ENCODE data around the gene TBC1D16. TPM values are rescaled to one million over a fixed set of nuclear protein-coding genes. Genes with fewer than 3 reads are reported as not detected.

Gene TBC1D16
- total RNA-seq, 2 experiments from 2014 or later = 6.5 to 6.8 TPM

DNA sequence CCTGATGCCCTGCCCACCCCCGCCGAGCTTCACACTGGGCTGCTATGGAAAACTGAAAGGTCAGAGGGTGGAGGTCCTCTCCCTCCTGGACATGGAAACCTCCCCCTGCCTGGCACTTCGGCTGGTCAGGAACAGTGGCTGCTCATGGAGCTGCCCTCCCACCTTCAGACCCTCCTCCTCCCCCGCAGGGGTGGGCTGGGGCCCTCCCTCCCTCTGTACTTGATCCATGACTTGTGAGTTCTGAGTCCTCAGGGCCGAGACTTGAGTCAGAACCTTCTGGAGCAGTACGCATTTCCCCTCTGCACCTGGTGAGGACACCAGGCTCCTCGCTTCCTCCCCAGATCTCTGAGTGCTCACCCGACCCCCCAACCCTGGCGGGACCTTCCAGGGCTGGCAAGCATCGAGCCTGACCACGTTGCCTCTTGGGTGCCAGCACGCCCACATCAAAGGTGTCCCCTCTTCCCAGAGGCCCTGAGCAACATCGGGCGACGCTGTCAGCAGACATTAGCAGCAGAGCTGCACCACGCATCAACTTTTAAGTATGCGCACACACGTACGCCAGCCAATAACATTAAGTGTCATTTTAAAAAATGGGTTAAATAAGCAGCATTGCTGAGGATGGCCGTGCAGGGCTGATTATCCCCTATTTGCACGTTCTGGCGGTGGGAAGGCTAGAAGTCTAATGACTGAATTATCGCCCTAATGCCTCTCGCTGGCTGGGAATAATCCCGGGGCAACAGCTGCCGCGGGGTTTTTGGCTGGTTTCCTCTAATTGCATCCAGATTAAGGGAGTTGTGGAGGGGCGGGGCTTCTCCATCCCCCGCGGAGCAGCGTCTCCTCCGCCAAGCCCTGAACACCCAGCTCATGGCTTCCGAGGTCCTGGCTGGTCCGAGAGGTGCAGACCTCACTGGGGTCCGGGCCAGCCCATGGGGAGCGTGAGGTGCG lies 98.0 kb downstream of the TBC1D16 start:
- POLR2A ChIA-PET = no interaction called here

DNA sequence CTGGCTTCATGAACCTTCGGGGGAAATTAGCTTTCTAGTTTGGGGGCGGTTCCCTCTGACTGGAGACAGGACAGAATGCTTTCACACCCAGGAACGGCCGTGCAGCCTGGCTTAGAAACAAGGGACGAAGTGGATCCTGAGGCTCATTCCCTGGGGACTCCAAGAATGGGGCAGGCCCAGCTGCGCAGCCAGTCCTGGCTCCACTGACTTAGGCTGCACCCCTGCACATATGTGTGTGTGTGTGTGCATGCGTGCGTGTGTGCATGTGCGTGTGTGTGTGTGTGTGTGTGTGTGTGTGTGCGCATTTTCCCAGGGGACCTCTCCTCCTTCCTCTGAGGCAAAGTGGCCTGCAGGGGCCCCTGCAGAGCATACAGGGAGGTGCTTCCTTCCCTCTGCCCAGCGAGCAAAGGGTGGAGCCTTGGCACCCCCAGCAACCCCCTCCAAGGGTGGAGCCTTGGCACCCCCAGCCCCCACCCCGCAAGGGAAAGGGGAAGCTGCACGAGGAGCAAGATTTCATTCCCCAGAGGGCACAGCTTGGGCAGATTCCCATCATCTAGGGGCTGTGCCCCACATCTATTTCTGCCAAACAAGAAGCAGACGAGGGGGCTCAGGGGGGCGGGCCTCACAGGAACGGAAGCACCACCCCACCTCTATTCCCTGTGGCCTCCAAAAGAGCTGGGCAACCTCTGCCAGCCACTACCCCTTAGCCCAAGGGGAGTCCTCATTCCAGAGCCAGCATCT lies 98.9 kb downstream of the TBC1D16 start:
- CTCF ChIA-PET = no interaction called here

More for the DNA sequence above, 98.0 kb downstream of the TBC1D16 start:
- CTCF ChIA-PET = no interaction called here

DNA sequence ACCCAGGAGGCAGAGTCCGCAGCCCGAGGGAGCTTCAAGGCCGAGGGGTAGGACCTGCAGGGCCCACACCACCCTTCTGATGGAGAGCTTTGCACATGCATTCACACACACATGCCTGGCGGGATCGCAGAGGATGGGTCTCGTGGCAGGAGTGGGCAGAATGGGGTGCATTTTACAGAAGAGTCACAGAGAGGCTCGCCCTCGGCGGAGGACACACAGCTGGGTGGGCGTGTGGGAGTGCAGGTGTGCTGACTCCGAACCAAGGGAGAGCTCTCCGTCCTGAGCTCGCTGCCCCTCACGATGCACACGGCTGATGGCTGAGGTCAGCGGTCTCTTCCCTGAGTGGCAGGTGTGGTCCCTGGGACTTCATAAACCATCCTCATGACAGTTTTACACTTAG lies 99.6 kb downstream of the TBC1D16 start:
- ChIA-PET CTCF (no interaction called here), POLR2A (no interaction called here)

More for the DNA sequence above, 98.9 kb downstream of the TBC1D16 start:
- POLR2A ChIA-PET = no interaction called here

GRCh38 chr17:79935197-79935885 lies 100.3 kb downstream of the TBC1D16 start:
- CTCF ChIA-PET = no interaction called here
- POLR2A ChIA-PET = no interaction called here

DNA sequence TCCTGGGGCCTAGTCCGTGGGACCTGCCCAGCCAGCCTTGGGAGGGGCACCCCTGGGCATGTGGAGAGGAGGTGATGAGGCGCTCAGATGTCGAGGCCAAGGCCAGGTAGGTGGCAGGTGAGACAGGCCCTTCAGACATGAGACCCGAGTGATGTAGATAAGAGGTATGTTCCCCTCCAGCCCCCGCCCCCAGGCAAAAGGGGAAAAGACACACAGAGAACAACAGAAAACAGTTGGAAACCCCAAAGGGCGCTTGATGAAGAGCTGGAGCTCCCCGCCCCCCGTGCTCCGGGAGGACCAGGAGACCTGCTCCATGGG lies 101.1 kb downstream of the TBC1D16 start:
- ChIA-PET POLR2A (no interaction called here), CTCF (no interaction called here)

GRCh38 chr17:79933863-79934652 lies 101.6 kb downstream of the TBC1D16 start:
- POLR2A ChIA-PET = no interaction called here
- CTCF ChIA-PET = no interaction called here

- ChIA-PET POLR2A (no interaction called here), CTCF (no interaction called here)
Observed at GRCh38 chr17:79932451-79933306, 103.0 kb downstream of the TBC1D16 start.

DNA sequence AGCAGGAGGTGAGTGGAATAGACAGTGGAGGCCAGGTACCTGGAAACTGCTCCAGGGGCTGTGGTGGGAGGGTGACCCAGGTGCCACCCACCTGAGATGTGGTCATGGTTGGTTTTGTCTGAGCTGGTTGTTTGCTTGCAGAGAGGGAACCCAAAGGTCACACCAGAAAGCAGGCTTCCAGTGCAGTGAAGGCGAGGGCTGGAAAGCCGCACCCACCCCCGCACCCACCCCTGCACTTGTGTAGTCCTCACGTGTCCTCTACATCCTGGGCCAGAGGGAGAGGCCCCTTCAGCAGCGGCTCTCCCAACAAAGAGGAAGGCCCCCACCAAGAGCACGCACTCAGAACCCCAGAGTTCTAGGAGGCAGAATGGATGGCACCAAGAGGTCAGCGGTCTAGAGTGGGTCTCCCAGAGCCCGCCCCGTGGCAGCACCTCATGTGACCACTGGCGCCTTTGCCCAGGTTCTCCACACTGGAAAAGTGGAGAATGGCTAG lies 103.8 kb downstream of the TBC1D16 start:
- ChIA-PET CTCF (no interaction called here), POLR2A (no interaction called here)

GRCh38 chr17:79930877-79931816 lies 104.5 kb downstream of the TBC1D16 start:
- ChIA-PET CTCF (no interaction called here), POLR2A (no interaction called here)

- ChIA-PET POLR2A (no interaction called here), CTCF (no interaction called here)
Observed at GRCh38 chr17:79930062-79930876, 105.4 kb downstream of the TBC1D16 start.

DNA sequence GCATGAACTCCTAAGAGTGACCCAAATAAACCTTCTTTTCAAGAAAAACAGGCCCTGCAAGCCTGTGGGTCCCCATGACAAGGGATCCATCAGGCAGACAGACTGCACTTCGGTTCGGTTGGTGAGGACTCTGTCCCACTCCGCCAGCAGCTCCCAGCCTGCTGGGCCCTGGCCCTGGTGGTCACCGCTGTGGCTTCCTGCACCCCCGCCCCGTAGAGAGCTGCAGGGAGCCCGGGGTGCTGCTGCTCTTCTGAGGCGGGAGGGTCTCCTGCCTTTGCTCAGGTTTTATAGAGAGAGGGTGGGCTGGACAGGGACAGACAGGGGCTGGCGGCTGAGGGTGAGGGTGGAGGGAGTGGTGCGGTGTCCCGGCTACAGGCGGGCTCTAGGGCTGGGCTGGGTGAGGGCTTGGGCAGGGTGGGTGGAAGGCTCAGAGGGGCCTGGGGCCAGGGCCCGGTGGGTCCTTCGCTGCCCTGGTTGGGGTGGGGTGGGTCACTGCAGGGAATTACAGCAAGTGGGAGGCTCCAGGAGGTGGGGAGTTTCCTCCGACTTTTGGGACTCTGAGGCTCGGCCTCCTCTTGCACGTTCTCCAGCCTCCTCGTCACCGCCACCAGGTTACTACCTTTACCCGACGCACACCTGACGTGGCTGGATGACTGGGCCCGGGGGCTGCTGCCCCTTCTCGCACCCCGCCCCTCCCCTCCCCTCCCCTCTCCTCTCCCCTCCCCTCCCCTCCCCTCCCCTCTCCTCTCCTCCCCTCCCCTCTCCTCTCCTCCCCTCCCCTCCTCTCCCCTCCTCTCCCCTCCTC lies 106.2 kb downstream of the TBC1D16 start:
- CTCF ChIA-PET = no interaction called here

DNA sequence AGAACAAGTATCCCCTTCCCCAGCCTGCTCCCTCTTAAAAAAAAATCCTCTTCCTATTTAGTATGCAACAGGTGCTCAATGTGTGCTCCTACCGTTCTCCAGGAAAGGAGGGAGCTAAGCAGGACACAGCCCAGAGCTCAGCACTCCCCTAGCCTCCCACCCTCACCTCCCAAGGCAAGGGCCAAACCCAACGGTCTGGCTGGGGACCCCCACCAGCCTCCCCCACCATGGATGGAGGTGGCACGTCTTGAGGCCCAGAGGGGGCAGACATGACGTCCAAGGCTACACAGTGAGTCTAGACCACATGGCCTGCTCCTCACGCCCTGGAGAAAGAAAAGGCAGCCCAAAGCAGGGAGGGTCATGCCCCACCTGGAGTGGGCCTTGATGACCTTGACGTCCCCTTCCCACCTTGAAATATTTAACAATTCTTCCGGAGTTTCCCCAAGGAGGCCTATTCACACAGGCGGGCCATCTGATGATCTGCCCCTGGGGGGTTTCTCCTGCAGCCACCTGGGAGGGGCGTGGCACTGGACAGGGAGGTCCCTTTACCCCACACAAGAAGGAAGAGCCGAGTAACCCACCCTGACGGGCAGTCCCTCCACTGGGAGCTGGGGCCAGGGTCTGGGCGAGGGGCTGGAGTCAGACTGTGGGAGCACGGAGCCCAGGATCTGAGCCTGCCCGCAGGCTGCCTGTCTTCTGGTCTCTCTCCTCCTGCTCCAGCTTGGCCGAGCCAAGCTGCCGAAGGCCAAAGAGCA lies 107.0 kb downstream of the TBC1D16 start:
- CTCF ChIA-PET = no interaction called here
- POLR2A ChIA-PET = no interaction called here

More for the DNA sequence above, 106.2 kb downstream of the TBC1D16 start:
- POLR2A ChIA-PET = no interaction called here

- ChIA-PET POLR2A (no interaction called here), CTCF (no interaction called here)
Observed at GRCh38 chr17:79927688-79928501, 107.8 kb downstream of the TBC1D16 start.

DNA sequence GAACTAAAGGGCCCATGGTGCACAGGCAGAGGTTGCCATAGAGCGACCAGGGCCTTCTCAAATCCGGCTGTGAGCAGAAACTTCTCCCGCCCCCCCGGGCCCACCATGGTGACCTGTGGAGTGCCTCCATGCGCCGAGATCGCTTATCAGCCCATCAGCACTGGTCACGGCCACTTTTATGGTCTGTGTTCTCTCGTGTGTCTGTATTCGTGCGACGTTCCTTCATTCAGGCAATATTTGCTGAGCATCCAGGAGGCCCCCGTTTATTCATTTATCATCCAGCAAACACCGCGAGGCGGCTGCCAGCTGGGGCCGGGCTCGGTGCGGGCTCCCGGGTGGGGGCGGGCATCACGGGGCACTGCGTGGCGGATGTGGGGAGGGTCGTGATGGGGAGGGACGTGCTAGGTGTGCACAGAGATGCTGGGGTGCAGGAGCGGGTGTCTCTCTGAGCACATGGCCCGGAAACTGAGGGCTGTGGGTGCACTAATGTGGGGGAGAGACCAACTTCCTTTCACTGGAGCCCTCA lies 108.5 kb downstream of the TBC1D16 start:
- ChIA-PET POLR2A (no interaction called here), CTCF (no interaction called here)

All from activated CD8-positive, alpha-beta memory T cell treated with anti-CD3 and anti-CD28 coated beads for 36 hours (primary cell).